ENCODE measurements around the gene PLXNA4. TPM values are rescaled to one million over a fixed set of nuclear protein-coding genes. Genes with fewer than 3 reads are reported as not detected.

Gene PLXNA4
- total and polyA plus RNA-seq, 2 donors from 2014 or later: 0.17 to 3.5 TPM

GRCh38 chr7:132239422-132239994, 336.8 kb downstream of the PLXNA4 start:
- DNase-seq (no peak), FAIRE-seq (no peak)
- no peak overlapping the region for H3K9ac ChIP-seq (ENCODE audit: low read length in 3 of 3)
- H3K27me3 ChIP-seq (ENCODE audit: control insufficient read depth, insufficient read depth, low read length): no peaks in the 10 kb centered on the region
- H3K36me3 ChIP-seq (ENCODE audit: control insufficient read depth in 2 of 3, insufficient read depth in 3 of 3, low read length in 3 of 3): no peaks in the 10 kb centered on the region
- no peak for TF ChIP-seq CTCF (IDR thresholded peaks at IDR 0.05; ENCODE audit: borderline replicate concordance, extremely low read depth, insufficient read depth)
- H3K4me1 ChIP-seq (ENCODE audit: control insufficient read depth in 2 of 3, insufficient read depth in 2 of 3, low read depth in 1 of 3, low read length in 3 of 3): peaks cover 0 to 6% (median 0%) of the 10 kb centered on the region in 3 donors
- no peak overlapping the region for H3K4me3 ChIP-seq (ENCODE audit: low read length in 3 of 3)
- intact Hi-C loops (cut with DNase I): no loop called here
- H3K9me3 ChIP-seq (ENCODE audit: control insufficient read depth in 2 of 3, insufficient read depth in 1 of 3, low read length in 3 of 3): no peaks in the 10 kb centered on the region
- no peak overlapping the region for H3K27ac ChIP-seq (ENCODE audit: low read depth in 2 of 2, low read length in 2 of 2)

- intact Hi-C loops (cut with DNase I): no loop called here
- FAIRE-seq: no peak
- peaks cover 0 to 17% (median 8%) of the 10 kb centered on the region in 3 donors for H3K4me1 ChIP-seq (ENCODE audit: control insufficient read depth in 2 of 3, insufficient read depth in 2 of 3, low read depth in 1 of 3, low read length in 3 of 3)
- no peak for DNase-seq
- no peak overlapping the region for H3K4me3 ChIP-seq (ENCODE audit: low read length in 3 of 3)
- no peaks in the 10 kb centered on the region for H3K27me3 ChIP-seq (ENCODE audit: control insufficient read depth, insufficient read depth, low read length)
- H3K27ac ChIP-seq (ENCODE audit: low read depth in 2 of 2, low read length in 2 of 2): no peak overlapping the region
- no peaks in the 10 kb centered on the region for H3K9me3 ChIP-seq (ENCODE audit: control insufficient read depth in 2 of 3, insufficient read depth in 1 of 3, low read length in 3 of 3)
- no peak for TF ChIP-seq CTCF (IDR thresholded peaks at IDR 0.05; ENCODE audit: borderline replicate concordance, extremely low read depth, insufficient read depth)
- no peaks in the 10 kb centered on the region for H3K36me3 ChIP-seq (ENCODE audit: control insufficient read depth in 2 of 3, insufficient read depth in 3 of 3, low read length in 3 of 3)
- H3K9ac ChIP-seq (ENCODE audit: low read length in 3 of 3): no peak overlapping the region
These were observed 341.6 kb downstream of the PLXNA4 start for GRCh38 chr7:132234711-132235110.

- no peaks in the 10 kb centered on the region for H3K36me3 ChIP-seq (ENCODE audit: control insufficient read depth in 2 of 3, insufficient read depth in 3 of 3, low read length in 3 of 3)
- no peaks in the 10 kb centered on the region for H3K9me3 ChIP-seq (ENCODE audit: control insufficient read depth in 2 of 3, insufficient read depth in 1 of 3, low read length in 3 of 3)
- peak in 4 of 5 donors; percentile 52 to 83 (median 66) for DNase-seq
- no peak overlapping the region for H3K27ac ChIP-seq (ENCODE audit: low read depth in 2 of 2, low read length in 2 of 2)
- H3K4me3 ChIP-seq (ENCODE audit: low read length in 3 of 3): no peak overlapping the region
- FAIRE-seq: no peak
- intact Hi-C loops (cut with DNase I): no loop called here
- H3K4me1 ChIP-seq (ENCODE audit: control insufficient read depth in 2 of 3, insufficient read depth in 2 of 3, low read depth in 1 of 3, low read length in 3 of 3): peaks cover 0 to 17% (median 8%) of the 10 kb centered on the region in 3 donors
- H3K27me3 ChIP-seq (ENCODE audit: control insufficient read depth, insufficient read depth, low read length): no peaks in the 10 kb centered on the region
- no peak for TF ChIP-seq CTCF (IDR thresholded peaks at IDR 0.05; ENCODE audit: borderline replicate concordance, extremely low read depth, insufficient read depth)
- H3K9ac ChIP-seq (ENCODE audit: low read length in 3 of 3): no peak overlapping the region
These were observed 343.9 kb downstream of the PLXNA4 start for GRCh38 chr7:132232406-132232805.

GRCh38 chr7:132230462-132230861, 345.8 kb downstream of the PLXNA4 start:
- no peaks in the 10 kb centered on the region for H3K36me3 ChIP-seq (ENCODE audit: control insufficient read depth in 2 of 3, insufficient read depth in 3 of 3, low read length in 3 of 3)
- peaks cover 0 to 17% (median 8%) of the 10 kb centered on the region in 3 donors for H3K4me1 ChIP-seq (ENCODE audit: control insufficient read depth in 2 of 3, insufficient read depth in 2 of 3, low read depth in 1 of 3, low read length in 3 of 3)
- no peak for DNase-seq
- H3K27me3 ChIP-seq (ENCODE audit: control insufficient read depth, insufficient read depth, low read length): no peaks in the 10 kb centered on the region
- no peak overlapping the region for H3K9ac ChIP-seq (ENCODE audit: low read length in 3 of 3)
- intact Hi-C loops (cut with DNase I): no loop called here
- H3K9me3 ChIP-seq (ENCODE audit: control insufficient read depth in 2 of 3, insufficient read depth in 1 of 3, low read length in 3 of 3): no peaks in the 10 kb centered on the region
- no peak for FAIRE-seq
- H3K27ac ChIP-seq (ENCODE audit: low read depth in 2 of 2, low read length in 2 of 2): no peak overlapping the region
- no peak for TF ChIP-seq CTCF (IDR thresholded peaks at IDR 0.05; ENCODE audit: borderline replicate concordance, extremely low read depth, insufficient read depth)
- H3K4me3 ChIP-seq (ENCODE audit: low read length in 3 of 3): no peak overlapping the region
